ENCODE data around the gene ITPK1.

Gene ITPK1

DNA sequence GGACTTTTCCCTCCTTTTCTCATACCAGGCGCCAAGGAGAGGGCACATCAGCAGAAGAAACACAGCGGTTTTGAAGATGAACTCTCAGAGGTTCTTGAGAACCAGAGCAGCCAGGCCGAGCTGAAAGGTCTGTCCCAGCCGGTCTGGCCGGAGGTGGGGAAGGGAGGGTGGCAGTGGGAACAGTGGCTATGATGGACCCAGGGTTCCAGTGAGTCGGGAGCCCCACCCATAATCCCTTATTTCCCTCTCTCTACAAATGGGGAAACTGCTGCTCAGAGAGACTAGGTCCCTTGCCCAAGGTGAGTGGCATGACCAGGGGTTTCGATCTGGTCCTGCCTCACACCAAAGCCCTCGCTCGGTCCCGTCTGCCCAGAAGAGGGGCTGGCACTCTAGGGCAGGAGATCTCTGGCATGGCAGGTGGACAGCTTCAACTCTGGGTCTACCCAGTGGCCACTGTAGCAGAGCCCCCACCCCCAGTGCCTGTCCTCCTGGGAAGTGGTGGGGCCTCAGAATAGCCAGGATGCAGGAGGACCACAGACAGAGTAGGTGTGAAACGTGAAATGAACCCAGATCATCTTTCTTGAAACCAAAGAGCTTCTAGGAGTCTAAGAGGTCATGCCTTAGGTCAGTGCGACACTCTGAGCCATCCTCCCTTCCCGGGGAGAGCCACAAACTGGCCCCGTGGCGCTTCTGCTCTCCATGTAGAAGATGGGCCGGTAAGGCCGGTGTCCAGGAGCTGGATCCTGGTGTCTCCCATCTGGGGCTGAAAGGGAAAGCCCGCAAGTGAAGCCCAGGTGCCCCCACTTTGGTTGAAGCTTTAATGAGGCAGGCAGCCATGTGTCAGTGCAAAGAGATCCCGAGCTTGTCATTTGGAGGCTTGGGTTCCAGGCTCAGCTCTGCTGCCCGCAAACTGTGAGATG, 185.8 kb downstream of the ITPK1 start:
- TF ChIP-seq, protein P1, sequence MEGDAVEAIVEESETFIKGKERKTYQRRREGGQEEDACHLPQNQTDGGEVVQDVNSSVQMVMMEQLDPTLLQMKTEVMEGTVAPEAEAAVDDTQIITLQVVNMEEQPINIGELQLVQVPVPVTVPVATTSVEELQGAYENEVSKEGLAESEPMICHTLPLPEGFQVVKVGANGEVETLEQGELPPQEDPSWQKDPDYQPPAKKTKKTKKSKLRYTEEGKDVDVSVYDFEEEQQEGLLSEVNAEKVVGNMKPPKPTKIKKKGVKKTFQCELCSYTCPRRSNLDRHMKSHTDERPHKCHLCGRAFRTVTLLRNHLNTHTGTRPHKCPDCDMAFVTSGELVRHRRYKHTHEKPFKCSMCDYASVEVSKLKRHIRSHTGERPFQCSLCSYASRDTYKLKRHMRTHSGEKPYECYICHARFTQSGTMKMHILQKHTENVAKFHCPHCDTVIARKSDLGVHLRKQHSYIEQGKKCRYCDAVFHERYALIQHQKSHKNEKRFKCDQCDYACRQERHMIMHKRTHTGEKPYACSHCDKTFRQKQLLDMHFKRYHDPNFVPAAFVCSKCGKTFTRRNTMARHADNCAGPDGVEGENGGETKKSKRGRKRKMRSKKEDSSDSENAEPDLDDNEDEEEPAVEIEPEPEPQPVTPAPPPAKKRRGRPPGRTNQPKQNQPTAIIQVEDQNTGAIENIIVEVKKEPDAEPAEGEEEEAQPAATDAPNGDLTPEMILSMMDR (IDR thresholded peaks at IDR 0.05; ENCODE audit: insufficient read depth, low read depth, low read length, missing control alignments) = no peak
- no peak for DNase-seq (ENCODE audit: low read depth)
- no peak overlapping the region for H3K4me3 ChIP-seq (ENCODE audit: low read depth, low read length)

- TF ChIP-seq, protein P1 (IDR thresholded peaks at IDR 0.05; ENCODE audit: insufficient read depth, low read depth, low read length, missing control alignments) = no peak
- no peak for DNase-seq (ENCODE audit: low read depth)
- H3K4me3 ChIP-seq (ENCODE audit: low read depth, low read length) = no peak overlapping the region
These were observed 186.6 kb downstream of the ITPK1 start for GRCh38 chr14:92928961-92929688.

GRCh38 chr14:92928258-92928629, 187.5 kb downstream of the ITPK1 start:
- TF ChIP-seq, protein P1 (IDR thresholded peaks at IDR 0.05; ENCODE audit: insufficient read depth, low read depth, low read length, missing control alignments) = no peak

GRCh38 chr14:92927349-92928257, 188.1 kb downstream of the ITPK1 start:
- H3K4me3 ChIP-seq (ENCODE audit: low read depth, low read length) = no peak overlapping the region
- no peak for DNase-seq (ENCODE audit: low read depth)
- TF ChIP-seq, protein P1 (IDR thresholded peaks at IDR 0.05; ENCODE audit: insufficient read depth, low read depth, low read length, missing control alignments) = no peak

More at GRCh38 chr14:92928258-92928629, 187.5 kb downstream of the ITPK1 start:
- no peak overlapping the region for H3K4me3 ChIP-seq (ENCODE audit: low read depth, low read length)
- no peak for DNase-seq (ENCODE audit: low read depth)

DNA sequence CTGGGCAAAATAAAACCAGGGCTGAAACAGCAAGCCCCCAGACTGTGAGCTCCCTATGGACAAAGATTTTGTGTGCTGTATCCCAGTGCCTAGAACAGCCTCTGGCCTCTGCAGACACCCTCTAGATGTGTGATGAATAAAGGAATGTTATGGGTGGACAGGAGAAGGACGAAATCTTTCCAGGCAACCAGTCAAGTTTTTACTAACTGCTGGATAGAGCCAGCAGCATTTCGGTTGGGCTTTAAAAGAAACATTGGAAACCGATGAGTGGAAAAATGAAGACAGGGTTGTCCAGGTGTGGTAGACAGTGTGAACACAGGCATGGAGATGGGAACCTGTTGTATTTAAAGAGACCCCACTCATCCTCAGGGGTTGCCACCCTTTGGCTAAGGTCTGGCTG, 188.8 kb downstream of the ITPK1 start:
- no peak overlapping the region for H3K4me3 ChIP-seq (ENCODE audit: low read depth, low read length)
- TF ChIP-seq, protein P1 (IDR thresholded peaks at IDR 0.05; ENCODE audit: insufficient read depth, low read depth, low read length, missing control alignments) = no peak
- DNase-seq (ENCODE audit: low read depth) = no peak

DNA sequence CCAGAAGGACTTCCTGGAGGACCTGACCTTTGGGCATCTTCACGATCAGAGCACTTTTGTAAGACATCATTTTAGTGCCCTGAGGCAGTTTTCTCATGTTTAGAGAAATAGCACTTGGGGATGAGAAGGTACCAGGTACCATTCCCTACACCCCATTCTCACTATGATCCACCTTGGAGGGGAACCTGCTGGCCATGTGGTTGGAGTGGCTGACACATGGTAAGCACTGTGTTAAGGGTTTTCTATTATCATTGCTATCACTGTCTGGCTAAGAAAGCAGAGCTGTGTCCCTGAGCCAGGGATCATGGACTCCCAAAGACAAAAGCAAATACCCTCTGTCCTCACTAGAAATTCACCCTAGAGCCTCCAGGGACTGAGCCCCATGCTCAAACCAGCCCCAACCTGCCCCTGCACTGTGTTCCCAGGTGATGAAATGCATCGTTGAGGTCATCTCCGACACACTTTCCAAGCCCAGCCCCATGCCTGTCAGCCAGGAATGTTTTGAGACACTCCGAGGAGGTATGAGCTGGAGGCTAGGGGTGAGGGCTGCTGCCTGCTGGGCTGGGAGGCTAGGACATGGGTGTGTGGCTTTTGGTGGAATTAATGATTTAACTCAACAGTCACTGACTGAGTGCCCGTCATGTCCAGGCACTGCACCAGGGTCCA, 189.4 kb downstream of the ITPK1 start:
- TF ChIP-seq, protein P1 (IDR thresholded peaks at IDR 0.05; ENCODE audit: insufficient read depth, low read depth, low read length, missing control alignments) = no peak
- no peak for DNase-seq (ENCODE audit: low read depth)
- no peak overlapping the region for H3K4me3 ChIP-seq (ENCODE audit: low read depth, low read length)

All from GM12865 (cell line).